Measurements from ENCODE around the gene NEO1.

DNA sequence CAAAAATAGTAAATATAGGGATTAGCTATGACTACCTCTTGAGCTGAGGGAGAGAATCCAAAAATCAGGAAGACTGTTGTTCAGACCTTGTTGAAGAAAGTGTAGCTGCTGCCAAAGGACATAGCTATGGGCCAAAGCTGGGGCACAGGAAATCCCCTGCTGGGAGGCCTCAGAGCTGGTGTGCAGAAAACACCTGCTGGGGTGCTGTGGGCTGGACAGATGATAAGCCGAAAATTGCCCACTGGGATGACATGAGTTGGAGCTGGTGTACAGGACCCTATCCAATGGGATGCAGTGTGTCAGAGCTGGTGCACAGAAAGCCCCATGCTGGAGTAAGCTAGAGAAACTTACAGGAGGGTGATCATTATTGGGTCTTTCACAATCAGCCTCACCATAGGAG is 121.9 kb downstream of the NEO1 start:
- TF ChIP-seq, protein P1, sequence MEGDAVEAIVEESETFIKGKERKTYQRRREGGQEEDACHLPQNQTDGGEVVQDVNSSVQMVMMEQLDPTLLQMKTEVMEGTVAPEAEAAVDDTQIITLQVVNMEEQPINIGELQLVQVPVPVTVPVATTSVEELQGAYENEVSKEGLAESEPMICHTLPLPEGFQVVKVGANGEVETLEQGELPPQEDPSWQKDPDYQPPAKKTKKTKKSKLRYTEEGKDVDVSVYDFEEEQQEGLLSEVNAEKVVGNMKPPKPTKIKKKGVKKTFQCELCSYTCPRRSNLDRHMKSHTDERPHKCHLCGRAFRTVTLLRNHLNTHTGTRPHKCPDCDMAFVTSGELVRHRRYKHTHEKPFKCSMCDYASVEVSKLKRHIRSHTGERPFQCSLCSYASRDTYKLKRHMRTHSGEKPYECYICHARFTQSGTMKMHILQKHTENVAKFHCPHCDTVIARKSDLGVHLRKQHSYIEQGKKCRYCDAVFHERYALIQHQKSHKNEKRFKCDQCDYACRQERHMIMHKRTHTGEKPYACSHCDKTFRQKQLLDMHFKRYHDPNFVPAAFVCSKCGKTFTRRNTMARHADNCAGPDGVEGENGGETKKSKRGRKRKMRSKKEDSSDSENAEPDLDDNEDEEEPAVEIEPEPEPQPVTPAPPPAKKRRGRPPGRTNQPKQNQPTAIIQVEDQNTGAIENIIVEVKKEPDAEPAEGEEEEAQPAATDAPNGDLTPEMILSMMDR (IDR thresholded peaks at IDR 0.05; ENCODE audit: poor library complexity), result no peak
- TF ChIP-seq EZH2 (IDR thresholded peaks at IDR 0.05; ENCODE audit: borderline replicate concordance) (no peak), EZH2phosphoT487 (IDR thresholded peaks at IDR 0.05; ENCODE audit: low read depth, severe bottlenecking, unreplicated experiment) (no peak)

Measured in hepatocyte (in vitro differentiated cells).